Lung (tissue), 12 donors: ENCODE measurements around the gene USP17L29. TPM values are rescaled to one million over a fixed set of nuclear protein-coding genes. Genes with fewer than 3 reads are reported as not detected.
A peak's percentile ranks its signal among the peaks of the same experiment; 100 is the strongest.
"Not testable (repeated sequence)": the region's sequence is repeated elsewhere in the genome, so short reads cannot be mapped to it uniquely, and the experiment has no call there.

ENCODE experiments used
- ATAC-seq: fragments of 200-7000 bp; cut with Tn5 transposase; one replicate; pipeline ENCODE4 v1.9.1; 2020; ENCODE audit warnings: moderate number of reproducible peaks; ENCODE audit not compliant: insufficient read depth, low FRiP score
- DNase-seq, 3 donors: peaks; one replicate each; pipeline ENCODE4 v3.0.0-alpha.2; 2013 to 2017
- H3K27ac ChIP-seq, 2 donors: one replicate each; pipeline ENCODE4 v1.5.1; 2013; ENCODE audit warnings: mild to moderate bottlenecking in 2 of 2, moderate library complexity in 2 of 2, control low read depth in 1 of 2, inconsistent platforms in 1 of 2, low read depth in 1 of 2, low read length in 1 of 2
- H3K27me3 ChIP-seq, 3 donors: one replicate each; pipeline ENCODE4 v1.5.1; 2013; ENCODE audit warnings: low read length in 2 of 3; ENCODE audit not compliant: control insufficient read depth in 3 of 3, insufficient read depth in 3 of 3
- H3K36me3 ChIP-seq, 4 donors: one replicate each; pipeline ENCODE4 v1.5.1; 2013; ENCODE audit warnings: low read length in 4 of 4, mild to moderate bottlenecking in 1 of 4, moderate library complexity in 1 of 4; ENCODE audit not compliant: control insufficient read depth in 4 of 4, insufficient read depth in 4 of 4
- H3K4me1 ChIP-seq, 5 donors: one replicate each; pipeline ENCODE4 v1.5.1; 2013; ENCODE audit warnings: low read length in 5 of 5, mild to moderate bottlenecking in 2 of 5, moderate library complexity in 1 of 5; ENCODE audit not compliant: control insufficient read depth in 5 of 5, insufficient read depth in 5 of 5
- H3K4me3 ChIP-seq: one replicate; pipeline ENCODE4 v1.5.1; 2013; ENCODE audit warnings: mild to moderate bottlenecking, control low read depth, moderate library complexity
- H3K9ac ChIP-seq, 2 donors: one replicate each; pipeline ENCODE4 v1.5.1; 2013; ENCODE audit warnings: low read length in 2 of 2, control low read depth in 1 of 2; ENCODE audit not compliant: insufficient read depth in 1 of 2
- H3K9me3 ChIP-seq, 4 donors: one replicate each; pipeline ENCODE4 v1.5.1; 2013; ENCODE audit warnings: low read length in 3 of 4, mild to moderate bottlenecking in 1 of 4, moderate library complexity in 1 of 4; ENCODE audit not compliant: control insufficient read depth in 4 of 4, insufficient read depth in 3 of 4
- WGBS, 2 donors: extraction: QIAGEN DNeasy Blood & Tissue Kit; methylation state at CpG; one replicate each; pipeline ENCODE4 v1.1.7; 2013; 5-methylcytosine and 5-hydroxymethylcytosine counted together
- polyA plus RNA-seq, 2 donors: library from polyadenylated mRNA; stranded (reverse); fragments of 200-250 nt; gene quantifications; one replicate each; pipeline ENCODE4 v1.2.1, GENCODE V29; 2013
- total RNA-seq, 2 donors: library from RNA; depleted of rRNA in 1 of 2; stranded (reverse); fragments of >200 nt in 1 of 2; gene quantifications; one replicate each; pipeline ENCODE4 v1.2.1, GENCODE V29; 2014 to 2021
- TF ChIP-seq, protein P1 (sequence below): IDR thresholded peaks from 2 replicates; pipeline ENCODE4 v1.5.1; 2012; ENCODE audit warnings: mild to moderate bottlenecking; ENCODE audit errors: control extremely low read depth, extremely low read depth
- donor health status: control.
- donor health status: control.
- donor health status: Bipolar disorder and iron deficiency.
- donor health status: healthy.
- donor health status: DM: yes; HTN: yes; CAD: no.

Gene USP17L29
- total and polyA plus RNA-seq, 4 donors = not detected

DNA sequence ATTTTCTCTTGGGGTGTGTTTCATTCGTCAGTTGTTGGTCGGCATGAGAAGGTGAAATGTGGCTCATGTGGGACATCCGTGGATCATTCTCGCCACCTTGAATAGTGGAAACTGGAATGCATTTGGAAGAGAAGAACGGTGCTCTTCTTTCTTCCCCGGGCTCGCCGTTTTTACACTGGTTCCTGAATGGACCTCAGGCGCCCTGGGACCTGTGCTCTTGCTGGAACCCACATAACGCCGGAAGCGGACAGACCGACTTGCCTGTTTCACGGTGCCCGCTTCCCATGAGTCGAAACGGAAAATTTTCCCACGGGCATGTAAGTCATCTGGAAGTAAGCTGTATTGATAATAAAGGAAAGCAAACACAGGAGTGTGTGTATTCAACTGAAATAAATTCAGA lies 2.6 kb upstream of the USP17L29 start:
- WGBS, 2 donors = 96% methylated on average over 12 of the region's 18 CpGs; no CpG with 5 or more reads in 1 of the 2 donors

DNA sequence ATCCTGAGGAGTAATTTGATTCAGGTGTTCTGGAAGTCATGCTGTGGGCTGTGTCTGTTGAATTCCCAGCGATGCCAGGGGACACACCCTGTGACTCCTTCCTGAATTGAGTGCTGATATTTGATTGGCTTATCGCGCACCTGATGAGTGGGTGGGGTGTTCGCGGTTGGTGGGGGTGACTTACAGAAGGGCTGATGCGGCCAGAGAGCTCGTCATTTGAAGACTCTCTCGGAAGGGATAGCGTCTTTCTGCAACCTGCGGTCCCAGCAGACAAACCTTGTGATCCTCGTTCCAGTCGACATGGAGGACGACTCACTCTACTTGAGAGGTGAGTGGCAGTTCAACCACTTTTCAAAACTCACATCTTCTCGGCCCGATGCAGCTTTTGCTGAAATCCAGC lies 9.4 kb downstream of the USP17L29 start, which contains the start of gene USP17L30:
Gene USP17L30 (plus strand): TSS at position 301 of the 400 bp plus-strand sequence. CDS start 0 bp downstream, at position 301.
- H3K4me3 ChIP-seq, H3K4me1 ChIP-seq, DNase-seq, H3K9ac ChIP-seq, ATAC-seq, H3K27me3 ChIP-seq, H3K27ac ChIP-seq, H3K36me3 ChIP-seq, H3K9me3 ChIP-seq: not testable (repeated sequence)
- WGBS, 2 donors = no CpG with 5 or more reads among the region's 15 CpGs

More for the DNA sequence above, 2.6 kb upstream of the USP17L29 start:
- H3K4me1 ChIP-seq, H3K27ac ChIP-seq, ATAC-seq, H3K9ac ChIP-seq, H3K4me3 ChIP-seq, H3K27me3 ChIP-seq, H3K36me3 ChIP-seq, H3K9me3 ChIP-seq, DNase-seq: not testable (repeated sequence)

DNA sequence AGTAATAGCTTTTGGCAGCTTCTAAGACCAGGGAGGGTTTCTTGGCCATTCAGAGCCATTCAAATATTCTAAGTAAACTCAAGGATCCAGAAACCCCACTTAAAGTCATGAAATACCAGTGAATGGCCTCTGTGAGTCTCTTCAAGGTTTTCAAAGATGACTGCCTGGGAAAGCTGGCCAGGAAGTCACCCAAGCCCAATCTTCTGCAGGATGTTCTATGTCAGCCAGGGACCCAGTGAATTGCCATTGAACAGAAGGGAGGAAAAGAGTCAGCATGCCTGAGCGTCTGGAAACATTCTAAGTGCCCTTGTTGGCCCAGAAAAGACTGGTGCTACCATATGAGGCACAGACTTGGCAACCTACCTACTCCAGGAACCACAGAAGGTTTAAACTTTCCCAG lies 26.4 kb downstream of the USP17L29 start:
- ATAC-seq, H3K4me1 ChIP-seq, H3K4me3 ChIP-seq, H3K27ac ChIP-seq, H3K36me3 ChIP-seq, DNase-seq, H3K9ac ChIP-seq, H3K9me3 ChIP-seq, H3K27me3 ChIP-seq: not testable (repeated sequence)
- WGBS, 2 donors = 21 to 39% methylated on average over 1 of the region's 1 CpG

- not testable (repeated sequence) for H3K27me3 ChIP-seq, ATAC-seq, H3K4me3 ChIP-seq, H3K36me3 ChIP-seq, H3K9ac ChIP-seq, H3K27ac ChIP-seq, H3K9me3 ChIP-seq, H3K4me1 ChIP-seq
- 29 to 32% methylated on average over 29 to 36 of the region's 36 CpGs for WGBS, 2 donors
- peak; percentile 6 to 15 (median 13) for DNase-seq
Observed at GRCh38 chr4:9381012-9381534, 27.6 kb downstream of the USP17L29 start.

DNA sequence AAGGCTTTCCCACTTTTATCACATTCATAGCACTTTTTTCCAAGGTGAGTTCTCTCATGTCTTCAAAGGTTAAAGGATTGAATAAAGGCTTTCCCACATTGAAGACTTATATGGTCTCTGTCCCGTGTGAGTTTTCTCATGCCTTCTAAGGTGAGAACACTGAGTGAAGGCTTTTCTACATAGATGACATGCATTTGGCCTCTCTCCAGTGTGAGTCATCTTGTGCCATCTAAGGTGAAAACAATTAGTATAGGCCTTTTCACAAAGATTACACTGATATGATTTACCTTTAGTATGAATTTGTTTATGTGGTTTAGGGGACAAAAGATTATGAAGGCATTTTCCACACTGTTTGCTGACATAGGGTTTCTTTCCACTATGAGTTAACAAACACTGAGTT lies 30.7 kb downstream of the USP17L29 start:
- Histone ChIP-seq H3K36me3 (no peaks in the 10 kb centered on the region), H3K27me3 (no peaks in the 10 kb centered on the region), H3K4me3 (no peak overlapping the region), H3K27ac (no peak overlapping the region), H3K9ac (no peak overlapping the region), H3K4me1 (peaks cover 0 to 2% (median 0%) of the 10 kb centered on the region in 5 donors), H3K9me3 (no peaks in the 10 kb centered on the region)
- DNase-seq (no peak), ATAC-seq (no peak)
- TF ChIP-seq, protein P1, sequence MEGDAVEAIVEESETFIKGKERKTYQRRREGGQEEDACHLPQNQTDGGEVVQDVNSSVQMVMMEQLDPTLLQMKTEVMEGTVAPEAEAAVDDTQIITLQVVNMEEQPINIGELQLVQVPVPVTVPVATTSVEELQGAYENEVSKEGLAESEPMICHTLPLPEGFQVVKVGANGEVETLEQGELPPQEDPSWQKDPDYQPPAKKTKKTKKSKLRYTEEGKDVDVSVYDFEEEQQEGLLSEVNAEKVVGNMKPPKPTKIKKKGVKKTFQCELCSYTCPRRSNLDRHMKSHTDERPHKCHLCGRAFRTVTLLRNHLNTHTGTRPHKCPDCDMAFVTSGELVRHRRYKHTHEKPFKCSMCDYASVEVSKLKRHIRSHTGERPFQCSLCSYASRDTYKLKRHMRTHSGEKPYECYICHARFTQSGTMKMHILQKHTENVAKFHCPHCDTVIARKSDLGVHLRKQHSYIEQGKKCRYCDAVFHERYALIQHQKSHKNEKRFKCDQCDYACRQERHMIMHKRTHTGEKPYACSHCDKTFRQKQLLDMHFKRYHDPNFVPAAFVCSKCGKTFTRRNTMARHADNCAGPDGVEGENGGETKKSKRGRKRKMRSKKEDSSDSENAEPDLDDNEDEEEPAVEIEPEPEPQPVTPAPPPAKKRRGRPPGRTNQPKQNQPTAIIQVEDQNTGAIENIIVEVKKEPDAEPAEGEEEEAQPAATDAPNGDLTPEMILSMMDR = no peak
- 91 to 93% methylated on average over 1 of the region's 1 CpG for WGBS, 2 donors

DNA sequence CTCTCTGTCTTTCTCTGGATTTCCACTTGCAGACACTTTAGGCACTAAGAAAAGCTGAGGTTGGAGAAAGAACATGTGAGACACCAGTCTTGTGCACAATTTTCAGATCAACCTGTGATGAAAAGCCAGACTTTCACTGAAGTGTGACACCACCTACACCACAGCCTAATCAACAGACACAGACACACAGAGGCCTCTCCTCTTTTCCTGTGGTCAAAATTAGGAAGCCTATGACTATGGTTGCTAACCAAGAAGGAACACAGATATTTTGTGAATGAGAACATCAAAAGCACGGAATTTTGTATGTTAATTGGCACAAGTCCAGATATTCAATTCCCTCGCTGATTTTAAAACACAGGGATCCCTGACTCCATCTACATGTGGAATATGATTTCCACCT lies 35.6 kb downstream of the USP17L29 start:
- H3K27ac ChIP-seq, H3K9ac ChIP-seq, H3K4me3 ChIP-seq, H3K4me1 ChIP-seq, H3K36me3 ChIP-seq, H3K9me3 ChIP-seq, H3K27me3 ChIP-seq, DNase-seq, ATAC-seq: not testable (repeated sequence)
- WGBS, 2 donors = 19 to 23% methylated on average over 2 of the region's 2 CpGs
